K562 (cell line): Measurements from ENCODE around the gene ZNF24. TPM values are rescaled to one million over a fixed set of nuclear protein-coding genes. Genes with fewer than 3 reads are reported as not detected.

Experiments
- AFF4 ChIP-seq: sonication (generic); formaldehyde crosslinking; IDR thresholded peaks from 2 replicates; pipeline ENCODE4 v1.8.0; 2023; ENCODE audit warnings: mild to moderate bottlenecking, missing genetic modification reagents
- HDAC2 ChIP-seq: fragments of 450-650 bp; IDR thresholded peaks from 2 replicates; pipeline ENCODE4 v1.6.1; 2016; ENCODE audit warnings: mild to moderate bottlenecking
- HNRNPLL ChIP-seq: fragments of 200-400 bp; formaldehyde crosslinking; IDR thresholded peaks from 2 replicates; pipeline ENCODE4 v1.6.1; 2017; ENCODE audit warnings: low read length, low read depth, mild to moderate bottlenecking; ENCODE audit not compliant: poor library complexity, severe bottlenecking
- RERE ChIP-seq: sonication (generic); formaldehyde crosslinking; IDR thresholded peaks from 2 replicates; pipeline ENCODE4 v1.8.0; 2023; ENCODE audit warnings: missing genetic modification reagents, mild to moderate bottlenecking, borderline replicate concordance
- SMC3 ChIP-seq: conservative IDR thresholded peaks from 2 replicates; pipeline ENCODE4 v1.6.1; 2011; ENCODE audit warnings: low read depth, low read length, improper control_type of control experiment; ENCODE audit not compliant: insufficient read depth
- TAF9B ChIP-seq: fragments of 450-650 bp; IDR thresholded peaks from 2 replicates; pipeline ENCODE4 v1.6.1; 2018; ENCODE audit warnings: mild to moderate bottlenecking; ENCODE audit not compliant: partially characterized antibody
- ZBTB11 ChIP-seq, 3 experiments: fragments of 200-800 bp in 1 of 3; fragments of 250-450 bp in 1 of 3; fragments of 450-650 bp in 1 of 3; sonication (Bioruptor Pico) in 1 of 3; sonication (Bioruptor generic) in 1 of 3; formaldehyde crosslinking in 1 of 3; IDR thresholded peaks; 2 replicates each; pipeline versions ENCODE4 v1.6.1 to v1.8.0; 2016 to 2022; ENCODE audit warnings: mild to moderate bottlenecking in 2 of 3, missing genetic modification characterization in 2 of 3, missing compliant biosample characterization in 1 of 3, moderate library complexity in 1 of 3
- ZBTB7A ChIP-seq: IDR thresholded peaks from 2 replicates; pipeline ENCODE4 v1.6.1; 2011; ENCODE audit warnings: low read depth, mild to moderate bottlenecking, low read length, moderate library complexity, borderline replicate concordance; ENCODE audit not compliant: control insufficient read depth
- ZNF639 ChIP-seq, 2 experiments: fragments of 200-800 bp in 1 of 2; sonication (Bioruptor generic) in 1 of 2; sonication (generic) in 1 of 2; formaldehyde crosslinking in 1 of 2; IDR thresholded peaks in 1 of 2; conservative IDR thresholded peaks in 1 of 2; 2 replicates each; pipeline versions ENCODE4 v1.5.0 to v1.6.1; 2016 to 2020; ENCODE audit warnings: missing compliant biosample characterization in 1 of 2, missing genetic modification characterization in 1 of 2, missing genetic modification reagents in 1 of 2
- polyA plus RNA-seq, 8 experiments: library from polyadenylated mRNA; depleted of rRNA in 4 of 8; stranded (reverse) in 5 of 8; unstranded in 3 of 8; fragments of >200 nt; fragmentation: Nextera tagmentation in 2 of 8; fragmentation: Illumina TruSeq in 1 of 8; extraction: Ambion mirVana in 2 of 8; extraction: Trizol in 1 of 8; gene quantifications; 2 replicates each; pipeline versions ENCODE4 v1.2.1 to v1.2.3, GENCODE V29; 2011 to 2014; ENCODE audit warnings: inconsistent platforms in 1 of 8, missing spikeins in 1 of 8
- total RNA-seq, 7 experiments: library from RNA; depleted of rRNA in 6 of 7; stranded (reverse); fragments of >200 nt in 6 of 7; fragmentation: Illumina TruSeq in 2 of 7; extraction: Trizol in 2 of 7; gene quantifications; 2 replicates each; pipeline versions ENCODE4 v1.2.1 to v1.2.3, GENCODE V29; 2011 to 2021; ENCODE audit warnings: low replicate concordance in 1 of 7

ZNF24 gene
- total and polyA plus RNA-seq, 9 of the 15 experiments (the other 6 are each of a cell fraction or from before 2014, with no cell fraction given), result 35.7 to 72.8 (median 54.1) TPM

- TF ChIP-seq TAF9B (peak; percentile 73), HNRNPLL (peak; percentile 40), HDAC2 (peak; percentile 54; the same call in 1 of the 2 replicates), RERE (no peak), SMC3 (no peak), ZBTB11 (CRISPR knock-in tag; IDR thresholded peaks at IDR 0.05) (peak in 1 of 3 experiments; percentile 79; a peak in 2 of 6 replicates), ZNF639 (CRISPR knock-in tag; conservative IDR thresholded peaks at IDR 0.05 in 1 of 2, IDR thresholded peaks at IDR 0.05 in 1 of 2) (peak in 1 of 2 experiments; percentile 70; a peak in 2 of 4 replicates), AFF4 (CRISPR knock-in tag) (no peak), ZBTB7A (no peak; the same call in 1 of the 2 replicates)
Observed at GRCh38 chr18:35343936-35344735, at the start of gene ZNF24 (continued).
